H9 (cell line): ENCODE data around the gene MICU2. TPM values are rescaled to one million over a fixed set of nuclear protein-coding genes. Genes with fewer than 3 reads are reported as not detected.

ENCODE experiments used
- DNase-seq: peaks from one replicate; pipeline ENCODE4 v3.0.0-alpha.2; 2017
- H2AFZ ChIP-seq: one replicate; pipeline ENCODE4 v1.6.1; 2013; ENCODE audit warnings: mild to moderate bottlenecking, low read length, control low read depth, moderate library complexity
- H2AK5ac ChIP-seq: 2 replicates; pipeline ENCODE4 v1.6.1; 2013; ENCODE audit warnings: low read length, control low read depth, mixed read lengths; ENCODE audit not compliant: insufficient read length
- H2BK120ac ChIP-seq: one replicate; pipeline ENCODE4 v1.6.1; 2013; ENCODE audit warnings: low read depth, mild to moderate bottlenecking, low read length, control low read depth, inconsistent platforms; ENCODE audit not compliant: poor library complexity, severe bottlenecking
- H2BK12ac ChIP-seq: 2 replicates; pipeline ENCODE4 v1.6.1; 2013; ENCODE audit warnings: low read length, control low read depth, mixed read lengths, low read depth; ENCODE audit not compliant: insufficient read length
- H2BK15ac ChIP-seq: 2 replicates; pipeline ENCODE4 v1.6.1; 2013; ENCODE audit warnings: low read depth, low read length, control low read depth
- H2BK20ac ChIP-seq: one replicate; pipeline ENCODE4 v1.6.1; 2013; ENCODE audit warnings: low read depth, mild to moderate bottlenecking, low read length, control low read depth, inconsistent platforms; ENCODE audit not compliant: poor library complexity, severe bottlenecking
- H2BK5ac ChIP-seq: 2 replicates; pipeline ENCODE4 v1.6.1; 2013; ENCODE audit warnings: low read length, control low read depth, mixed read lengths; ENCODE audit not compliant: insufficient read length
- H3K14ac ChIP-seq: 2 replicates; pipeline ENCODE4 v1.6.1; 2013; ENCODE audit warnings: low read length, control low read depth; ENCODE audit not compliant: insufficient read depth
- H3K18ac ChIP-seq: 2 replicates; pipeline ENCODE4 v1.6.1; 2013; ENCODE audit warnings: low read depth, mild to moderate bottlenecking, mixed read lengths, low read length, control low read depth; ENCODE audit not compliant: insufficient read length
- H3K23ac ChIP-seq: 2 replicates; pipeline ENCODE4 v1.6.1; 2013; ENCODE audit warnings: low read length, control low read depth, mixed read lengths, low read depth; ENCODE audit not compliant: insufficient read length
- H3K23me2 ChIP-seq: 2 replicates; pipeline ENCODE4 v1.6.1; 2013; ENCODE audit warnings: low read depth, mild to moderate bottlenecking, mixed read lengths, low read length, control low read depth; ENCODE audit not compliant: insufficient read length, poor library complexity, severe bottlenecking
- H3K27ac ChIP-seq: 2 replicates; pipeline ENCODE4 v1.5.1; 2013; ENCODE audit warnings: low read length, control low read depth, mixed read lengths, low read depth; ENCODE audit not compliant: insufficient read length
- H3K27me3 ChIP-seq: 2 replicates; pipeline ENCODE4 v1.6.1; 2013; ENCODE audit warnings: low read length, control low read depth, inconsistent platforms; ENCODE audit not compliant: insufficient read depth
- H3K4ac ChIP-seq: 2 replicates; pipeline ENCODE4 v1.6.1; 2013; ENCODE audit warnings: low read depth, mild to moderate bottlenecking, control low read depth, inconsistent platforms, low read length, moderate library complexity
- H3K4me1 ChIP-seq: 2 replicates; pipeline ENCODE4 v1.6.1; 2013; ENCODE audit warnings: low read length, control low read depth, inconsistent platforms; ENCODE audit not compliant: insufficient read depth
- H3K4me2 ChIP-seq: 2 replicates; pipeline ENCODE4 v1.6.1; 2013; ENCODE audit warnings: low read length, control low read depth, mixed read lengths; ENCODE audit not compliant: insufficient read length, insufficient read depth
- H3K56ac ChIP-seq: 2 replicates; pipeline ENCODE4 v1.6.1; 2013; ENCODE audit warnings: low read depth, mild to moderate bottlenecking, mixed read lengths, low read length, control low read depth; ENCODE audit not compliant: insufficient read length
- H3K79me1 ChIP-seq: 2 replicates; pipeline ENCODE4 v1.6.1; 2013; ENCODE audit warnings: low read depth, mild to moderate bottlenecking, moderate library complexity, low read length, control low read depth, inconsistent platforms; ENCODE audit not compliant: insufficient read depth, poor library complexity, severe bottlenecking
- H3K79me2 ChIP-seq: 2 replicates; pipeline ENCODE4 v1.6.1; 2013; ENCODE audit warnings: low read length, control low read depth, inconsistent platforms; ENCODE audit not compliant: insufficient read depth
- H3K9ac ChIP-seq: 2 replicates; pipeline ENCODE4 v1.6.1; 2013; ENCODE audit warnings: low read length, control low read depth, mixed read lengths; ENCODE audit not compliant: insufficient read length; ENCODE audit errors: extremely low read depth
- H3K9me3 ChIP-seq: one replicate; pipeline ENCODE4 v1.6.1; 2013; ENCODE audit warnings: low read depth, low read length, inconsistent platforms; ENCODE audit not compliant: control insufficient read depth
- H3T11ph ChIP-seq: one replicate; pipeline ENCODE4 v1.6.1; 2013; ENCODE audit warnings: mild to moderate bottlenecking, low read length, control low read depth, inconsistent platforms
- H4K20me1 ChIP-seq: one replicate; pipeline ENCODE4 v1.6.1; 2013; ENCODE audit not compliant: control insufficient read depth, insufficient read length, insufficient read depth
- H4K5ac ChIP-seq: 2 replicates; pipeline ENCODE4 v1.6.1; 2013; ENCODE audit warnings: low read depth, mild to moderate bottlenecking, mixed read lengths, low read length, control low read depth; ENCODE audit not compliant: insufficient read length
- H4K8ac ChIP-seq: replicated peaks from 2 replicates; pipeline ENCODE4 v1.6.1; 2013; ENCODE audit warnings: low read length, control low read depth, mixed read lengths, low read depth; ENCODE audit not compliant: insufficient read length
- H4K91ac ChIP-seq: 2 replicates; pipeline ENCODE4 v1.6.1; 2013; ENCODE audit warnings: low read depth, mild to moderate bottlenecking, moderate library complexity, mixed read lengths, low read length, control low read depth; ENCODE audit not compliant: insufficient read length
- H3K27ac Mint-ChIP-seq, 3 experiments: 2 replicates in 2 of 3; 3 replicates in 1 of 3; pipeline ENCODE4 v1.8.0; 2020 to 2021; ENCODE audit warnings: mixed read lengths in 3 of 3, mild to moderate bottlenecking in 1 of 3, moderate library complexity in 1 of 3
- H3K27me3 Mint-ChIP-seq: 2 replicates; pipeline ENCODE4 v1.8.0; 2021; ENCODE audit warnings: low read depth, mild to moderate bottlenecking, moderate library complexity, mixed read lengths
- H3K36me3 Mint-ChIP-seq, 3 experiments: 2 replicates in 2 of 3; 3 replicates in 1 of 3; pipeline ENCODE4 v1.8.0; 2020 to 2021; ENCODE audit warnings: low read depth in 3 of 3, mixed read lengths in 3 of 3; ENCODE audit not compliant: insufficient read depth in 1 of 3
- H3K4me1 Mint-ChIP-seq, 2 experiments: 2 replicates each; pipeline ENCODE4 v1.8.0; 2020; ENCODE audit warnings: mixed read lengths in 2 of 2
- H3K4me3 Mint-ChIP-seq, 2 experiments: 2 replicates in 1 of 2; 3 replicates in 1 of 2; pipeline ENCODE4 v1.8.0; 2020 to 2021; ENCODE audit warnings: mild to moderate bottlenecking in 2 of 2, mixed read lengths in 2 of 2, moderate library complexity in 1 of 2
- H3K9me3 Mint-ChIP-seq, 2 experiments: 2 replicates in 1 of 2; 3 replicates in 1 of 2; pipeline ENCODE4 v1.8.0; 2020; ENCODE audit warnings: mild to moderate bottlenecking in 2 of 2, mixed read lengths in 2 of 2, moderate library complexity in 1 of 2
- CTCF ChIP-seq: fragments of 200-600 bp; sonication (generic); conservative IDR thresholded peaks from 3 replicates; pipeline ENCODE4 v1.8.0; 2021; ENCODE audit warnings: antibody characterized with exemption, mild to moderate bottlenecking
- WGBS: extraction: QIAGEN DNeasy Blood & Tissue Kit; methylation state at CpG from one replicate; pipeline ENCODE4 v1.1.7; 2013; ENCODE audit warnings: missing lambda C conversion rate, low lambda C conversion rate, mixed read lengths; ENCODE audit not compliant: insufficient read length; ENCODE audit errors: extremely low coverage; 5-methylcytosine and 5-hydroxymethylcytosine counted together
- total RNA-seq: library from RNA; stranded (reverse); gene quantifications from 2 replicates; pipeline ENCODE4 v1.2.1, GENCODE V29; 2021

MICU2 gene
- total RNA-seq, 1 experiment from 2014 or later, result 38.4 TPM

GRCh38 chr13:21443171-21443570 lies 160.8 kb downstream of the MICU2 start:
- peaks cover 0 to 4% of the 10 kb centered on the region in 2 experiments; a peak in 1 of 4 replicates for H3K4me1 Mint-ChIP-seq
- no peaks in the 10 kb centered on the region for H3K27me3 Mint-ChIP-seq
- no peak overlapping the region for H3K27ac ChIP-seq
- no peaks in the 10 kb centered on the region for H4K20me1 ChIP-seq
- H3K4me3 Mint-ChIP-seq, result no peak overlapping the region
- no peak overlapping the region for H2BK120ac ChIP-seq
- H2BK20ac ChIP-seq, result no peak overlapping the region
- peaks cover 5% of the 10 kb centered on the region for H3K79me1 ChIP-seq
- no peak overlapping the region for H2AFZ ChIP-seq
- no peak overlapping the region for H3K4ac ChIP-seq
- no peak overlapping the region for H2BK12ac ChIP-seq
- no peaks in the 10 kb centered on the region for H3K23me2 ChIP-seq
- WGBS, result no CpG with 5 or more reads among the region's 1 CpG
- H2AK5ac ChIP-seq, result no peak overlapping the region
- H3K14ac ChIP-seq, result no peak overlapping the region
- H3K23ac ChIP-seq, result no peak overlapping the region
- no peak overlapping the region for H4K8ac ChIP-seq
- no peak overlapping the region for H2BK15ac ChIP-seq
- TF ChIP-seq CTCF, result no peak
- no peak overlapping the region for H4K5ac ChIP-seq
- no peak overlapping the region for H3K56ac ChIP-seq
- H3K9me3 Mint-ChIP-seq, result peaks cover 23 to 32% of the 10 kb centered on the region in 2 experiments
- no peak overlapping the region; a peak in 2 of 7 replicates for H3K27ac Mint-ChIP-seq
- no peaks in the 10 kb centered on the region for H3K9me3 ChIP-seq
- no peaks in the 10 kb centered on the region for H3K4me1 ChIP-seq
- H3K9ac ChIP-seq, result no peak overlapping the region
- DNase-seq, result no peak
- H3K79me2 ChIP-seq, result peaks cover 21% of the 10 kb centered on the region; the same call in 1 of the 2 replicates
- no peak overlapping the region for H3K18ac ChIP-seq
- no peak overlapping the region for H4K91ac ChIP-seq
- no peak overlapping the region for H3K4me2 ChIP-seq
- no peak overlapping the region for H2BK5ac ChIP-seq
- H3K36me3 Mint-ChIP-seq, result peaks cover 21 to 55% (median 45%) of the 10 kb centered on the region in 3 experiments
- no peaks in the 10 kb centered on the region for H3K27me3 ChIP-seq
- no peak overlapping the region for H3T11ph ChIP-seq

Other genes with a start within 250 kb of the MICU2 start
- 63.2 and 69.1 TPM in 2 replicates for gene ZDHHC20, start 144.9 kb downstream of the MICU2 start, total RNA-seq
- 0.20 and 0.22 TPM in 2 replicates for gene FGF9, start 66.9 kb upstream of the MICU2 start, total RNA-seq